Stimulated activated CD4-positive, alpha-beta T cell treated with anti-CD3 and anti-CD28 coated beads, TNF-alpha, amount 100 ng/mL, for 4 hours (primary cell): Measurements from ENCODE around the gene VWC2L.

ENCODE experiments used
- DNase-seq, 3 experiments: peaks; one replicate each; pipeline ENCODE4 v3.0.0-alpha.2; 2020; ENCODE audit warnings: low read depth in 3 of 3

Gene VWC2L

DNA sequence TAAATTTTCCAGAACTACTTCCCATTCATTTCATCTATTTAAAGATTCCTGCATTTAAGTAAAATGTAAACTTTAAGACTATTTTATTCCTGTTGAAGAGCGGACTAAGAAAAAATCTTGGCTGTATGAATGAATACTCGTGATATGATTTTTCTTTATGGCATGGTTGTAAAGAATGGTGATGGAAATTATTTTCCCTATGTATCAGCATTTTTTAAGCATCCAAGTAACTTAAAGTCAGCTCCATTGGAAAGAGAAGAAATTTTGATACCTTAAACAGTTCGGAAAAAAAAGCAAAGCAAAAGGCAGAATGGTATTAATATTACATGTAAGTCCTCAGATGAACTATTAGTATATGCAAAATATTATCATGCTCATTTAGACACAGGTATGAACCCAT lies 58.9 kb downstream of the VWC2L start:
- no peak for DNase-seq

DNA sequence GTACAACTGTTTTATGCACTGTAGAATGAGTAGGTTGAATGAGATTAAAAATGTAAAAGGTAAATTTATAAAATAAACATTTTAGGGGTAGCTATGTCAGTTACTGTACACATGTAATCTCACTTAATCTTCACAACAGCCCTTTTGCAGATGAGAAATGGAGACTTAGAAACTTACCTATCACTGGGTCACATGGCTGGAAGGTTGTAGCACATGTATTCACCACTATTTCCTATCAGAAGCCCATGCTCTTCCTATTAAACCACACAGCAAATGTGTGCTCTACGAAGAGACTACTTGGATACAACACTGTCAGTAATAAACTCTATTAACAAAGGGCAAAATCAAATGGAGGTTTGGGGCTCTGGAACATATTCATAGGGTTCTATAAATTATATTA lies 60.5 kb downstream of the VWC2L start:
- no peak for DNase-seq

DNA sequence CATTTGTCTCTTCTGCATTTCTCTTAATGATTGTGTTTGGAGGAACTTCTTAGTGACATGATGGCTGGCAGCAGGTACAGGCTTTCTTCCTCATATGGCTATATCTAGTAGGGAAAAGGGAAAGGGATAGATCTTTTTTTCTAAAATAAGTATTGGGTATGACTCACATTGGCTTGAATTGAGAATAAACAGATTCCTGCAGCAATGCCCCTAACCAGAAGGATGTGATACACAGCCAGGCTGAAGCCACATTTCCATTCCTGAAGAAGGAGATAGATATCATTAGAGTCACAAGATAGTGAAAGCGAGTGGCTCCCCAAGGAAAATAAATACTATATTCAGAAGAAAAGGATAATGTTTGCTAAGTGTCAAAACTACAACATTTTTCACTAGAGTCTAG lies 61.1 kb downstream of the VWC2L start:
- DNase-seq: no peak

DNA sequence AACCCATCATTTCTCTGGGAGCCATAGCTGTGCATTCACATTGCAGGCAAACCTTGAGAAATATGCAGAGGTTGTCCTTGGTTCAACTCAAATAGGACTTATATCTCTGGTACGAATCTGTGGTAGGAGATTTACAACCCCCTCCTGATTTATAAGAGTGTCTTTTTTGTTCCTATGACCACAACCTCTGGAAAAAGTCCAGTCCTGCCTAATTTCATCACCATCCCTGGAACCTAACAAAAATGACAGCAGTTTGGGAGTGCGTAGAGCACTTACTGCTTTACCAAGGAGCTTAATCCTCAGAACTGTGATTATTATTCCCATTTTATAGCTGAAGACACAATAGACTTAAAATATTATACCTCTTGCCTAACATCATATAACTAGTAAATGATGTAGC lies 66.5 kb downstream of the VWC2L start:
- no peak for DNase-seq

DNA sequence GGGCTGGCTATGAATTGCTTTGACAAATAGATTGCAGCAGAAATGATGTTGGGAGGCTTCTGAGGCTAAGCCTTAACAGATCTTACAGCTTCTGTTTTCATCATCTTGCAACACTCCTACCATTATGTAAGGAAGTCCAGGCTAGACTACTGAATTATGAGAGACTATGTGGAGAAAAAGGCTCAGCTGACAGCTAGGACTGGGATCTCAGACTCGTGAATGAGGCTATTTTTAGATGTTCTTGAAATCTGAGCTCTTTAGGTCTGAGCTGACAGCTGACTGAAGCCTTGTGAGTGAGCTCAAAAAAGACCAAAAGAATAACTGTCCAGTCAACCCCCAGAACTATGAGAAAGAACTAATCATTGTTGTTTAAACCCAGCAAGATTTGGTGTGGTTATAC lies 70.3 kb downstream of the VWC2L start:
- DNase-seq: no peak

DNA sequence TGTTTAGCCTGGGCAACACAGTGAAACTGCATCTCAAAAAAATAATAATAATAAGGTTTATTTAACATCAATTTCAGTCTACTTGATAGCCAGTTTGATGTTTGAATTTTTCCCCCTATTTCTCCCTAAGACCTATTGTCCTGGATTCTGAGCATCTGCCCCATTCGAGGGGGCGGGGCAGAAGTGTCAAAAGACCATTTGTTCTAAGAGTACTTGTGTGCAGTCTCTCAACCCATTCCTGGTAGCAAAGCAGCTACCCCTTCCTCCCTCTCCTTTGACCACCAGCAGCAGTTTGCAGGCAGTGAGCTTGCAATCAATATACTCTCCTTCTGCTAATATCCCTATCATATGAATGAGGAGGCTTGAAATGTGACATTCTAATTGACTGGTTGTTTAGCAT lies 71.9 kb downstream of the VWC2L start:
- no peak for DNase-seq

DNA sequence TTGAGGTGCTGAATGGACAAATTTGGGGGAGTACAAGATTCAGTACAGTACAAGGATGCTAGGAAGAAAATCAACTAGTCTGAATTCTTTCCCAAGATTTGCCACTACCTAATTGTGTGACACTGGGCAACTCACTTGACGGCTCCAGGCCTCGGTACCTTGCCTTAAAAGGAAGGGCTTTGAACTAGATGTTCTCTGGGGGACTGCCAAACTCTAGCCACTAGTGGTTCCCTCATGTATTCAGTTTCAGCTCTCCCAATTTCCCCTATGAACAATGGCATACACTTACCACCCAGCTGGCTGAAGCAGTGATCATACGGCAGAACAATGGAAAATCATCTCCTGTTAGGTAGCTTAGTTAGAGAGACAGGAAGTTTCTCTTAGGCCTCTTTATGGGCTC lies 73.4 kb downstream of the VWC2L start:
- no peak for DNase-seq

DNA sequence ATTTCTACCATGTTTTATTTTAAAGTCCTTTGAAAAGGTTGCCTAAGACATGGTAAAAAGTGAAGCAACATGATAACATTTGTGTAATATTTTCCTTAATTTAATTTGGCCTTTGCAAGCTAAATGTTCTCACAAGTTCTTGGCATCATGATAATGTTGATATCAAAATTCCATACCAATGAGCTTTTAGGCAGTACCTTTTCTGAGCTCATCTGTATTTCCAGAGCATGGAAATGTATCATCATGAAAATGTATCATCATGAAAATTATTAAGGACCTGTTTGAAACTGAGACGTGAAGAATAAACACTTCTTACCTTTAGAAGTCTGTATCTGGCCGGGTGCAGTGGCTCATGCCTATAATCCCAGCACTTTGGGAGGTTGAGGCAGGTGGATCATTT lies 73.8 kb downstream of the VWC2L start:
- DNase-seq: no peak

DNA sequence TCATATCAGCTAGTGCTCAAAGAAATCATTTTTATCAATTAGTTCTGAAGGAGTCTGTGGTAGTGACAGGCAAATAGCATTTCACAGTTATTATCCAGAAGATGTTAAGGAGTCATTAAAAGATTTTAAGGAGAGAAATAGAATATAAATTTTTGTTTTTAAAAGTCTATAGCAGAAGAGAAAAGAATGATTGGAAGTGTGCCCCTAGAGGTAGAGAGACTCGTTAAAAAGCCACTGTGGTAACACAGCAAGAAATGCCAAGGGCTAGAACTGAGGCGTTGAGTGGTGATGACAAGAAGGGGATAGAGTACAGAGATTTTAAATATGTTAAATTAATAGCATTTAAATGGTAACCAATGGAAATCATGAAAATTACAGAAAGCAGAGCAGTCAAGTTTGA lies 78.3 kb downstream of the VWC2L start:
- no peak for DNase-seq

DNA sequence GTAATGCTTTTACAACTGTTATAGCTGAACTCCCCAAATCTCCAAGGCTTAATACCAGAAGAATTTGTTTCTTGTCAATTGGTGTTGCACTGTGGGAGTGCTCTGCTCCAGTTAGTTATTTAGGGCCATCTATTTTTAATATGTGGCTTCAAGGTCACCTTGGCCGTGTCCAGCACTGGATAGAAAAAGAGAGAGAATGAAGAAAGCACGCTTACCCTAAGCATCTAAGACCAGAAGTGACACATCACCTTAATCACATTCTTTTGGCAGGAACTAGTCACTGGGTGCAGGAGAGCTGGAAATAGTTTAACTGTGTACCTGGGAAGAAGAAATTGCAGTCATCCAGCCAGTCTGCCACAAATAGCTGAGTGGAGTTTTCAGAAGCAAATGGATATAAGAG lies 78.8 kb downstream of the VWC2L start:
- no peak for DNase-seq

DNA sequence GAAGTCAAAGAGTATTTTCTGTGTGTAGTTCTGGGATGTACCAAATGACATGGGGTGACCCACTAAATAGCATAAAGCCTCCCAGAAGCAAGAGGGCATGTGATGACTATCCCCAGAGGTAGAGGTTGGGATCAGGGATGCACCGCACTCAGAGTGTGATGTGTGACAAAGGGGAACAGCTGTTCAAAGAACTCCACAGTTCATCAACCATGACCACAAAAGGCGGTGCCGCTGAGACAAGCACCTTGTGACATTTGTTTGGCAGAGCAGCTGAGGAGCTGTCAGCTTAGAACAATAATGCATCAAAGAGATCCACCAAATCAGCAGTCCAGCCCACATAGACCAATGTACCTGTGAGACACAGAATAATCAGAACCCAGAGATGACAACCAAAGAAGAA lies 81.3 kb downstream of the VWC2L start:
- no peak for DNase-seq

DNA sequence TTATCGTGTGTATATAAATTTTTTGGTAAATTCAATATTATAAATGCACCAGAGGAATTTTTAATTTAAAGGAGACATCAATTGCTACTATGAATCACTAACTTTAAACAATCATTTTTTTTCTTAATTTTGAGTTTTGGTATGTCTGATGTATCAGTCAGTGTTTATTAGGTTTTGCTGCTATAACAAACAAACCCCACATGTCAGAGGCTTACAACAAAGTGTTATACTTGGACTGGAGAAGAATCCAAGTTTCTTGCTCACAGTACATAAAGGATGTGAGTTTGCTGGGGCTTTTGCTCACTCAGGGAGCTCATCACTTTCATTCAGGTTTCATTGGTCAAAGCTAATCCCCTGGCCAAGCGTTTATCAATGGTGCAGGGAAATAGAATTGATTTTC lies 81.8 kb downstream of the VWC2L start:
- no peak for DNase-seq

DNA sequence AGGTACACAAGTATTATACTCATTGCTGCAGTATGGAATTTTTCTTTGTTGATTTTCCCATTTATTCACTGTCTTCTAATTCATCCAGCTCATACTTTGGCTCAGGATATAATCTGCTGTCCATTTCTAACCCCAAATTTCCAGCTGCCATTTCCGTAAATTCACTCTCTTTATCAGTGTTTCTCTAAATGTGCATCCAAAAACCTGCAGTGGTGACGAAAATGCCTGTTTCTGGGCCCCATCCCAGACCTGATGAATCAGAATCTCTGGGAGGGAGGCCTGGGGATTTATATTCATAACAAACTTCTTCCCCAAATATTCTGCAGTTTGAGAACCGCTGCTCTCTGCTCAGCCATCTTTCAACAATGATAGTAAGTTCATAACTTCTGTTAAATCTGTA lies 86.6 kb downstream of the VWC2L start:
- DNase-seq: no peak

DNA sequence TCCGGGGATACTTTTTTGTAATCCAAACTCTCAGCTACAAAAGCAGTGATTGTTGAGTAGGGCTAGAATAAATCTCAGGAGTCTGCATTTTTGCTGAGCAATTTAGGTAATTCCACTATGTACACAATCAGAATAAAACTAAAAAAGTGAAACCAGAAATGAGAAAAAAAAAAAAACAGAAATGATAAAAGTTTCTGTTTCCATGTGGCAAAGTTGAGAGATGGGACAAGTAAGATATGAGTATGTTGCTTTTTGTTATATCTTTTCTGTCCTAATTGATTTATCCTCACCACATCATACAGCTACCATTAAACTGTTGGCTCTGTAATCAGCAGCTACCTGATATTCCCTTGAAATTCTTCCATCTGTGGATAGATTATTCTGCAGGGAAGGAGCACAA lies 92.7 kb downstream of the VWC2L start:
- DNase-seq: no peak

DNA sequence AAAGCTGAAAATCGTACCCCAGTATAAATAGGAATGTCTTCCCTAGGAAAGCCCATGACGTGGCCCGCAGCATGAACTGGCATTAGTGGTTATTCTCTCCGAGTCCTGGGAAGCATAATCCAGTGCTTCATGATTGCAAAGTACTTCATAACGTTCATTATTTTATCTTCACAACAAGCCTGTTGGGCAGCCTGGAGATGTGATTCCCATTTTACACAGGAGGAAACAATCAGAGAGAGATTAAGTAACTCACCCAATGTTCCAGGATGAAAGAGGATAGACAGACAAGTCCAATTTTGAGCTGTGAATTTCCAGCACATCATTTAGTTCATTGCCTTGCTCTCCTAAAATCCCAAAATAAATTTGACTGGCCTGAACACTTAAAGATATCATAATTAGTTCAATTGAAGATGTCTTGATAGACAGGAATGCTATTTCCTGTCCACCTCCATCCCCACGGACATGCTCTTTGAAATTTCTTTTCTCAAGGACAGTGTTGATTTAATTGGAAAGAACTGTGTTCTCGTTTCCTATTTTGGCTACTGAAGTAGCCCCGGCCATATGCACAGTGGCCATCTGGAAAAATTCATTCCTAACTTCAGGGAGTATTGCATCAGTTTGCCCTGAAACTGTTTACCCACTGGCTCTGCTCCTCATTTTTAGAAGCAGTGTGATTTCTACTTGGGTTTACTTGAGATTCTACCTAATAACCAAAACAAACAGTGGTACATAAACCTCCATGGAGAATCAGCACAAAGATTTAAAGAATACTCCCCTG lies 93.9 kb downstream of the VWC2L start:
- DNase-seq: no peak

DNA sequence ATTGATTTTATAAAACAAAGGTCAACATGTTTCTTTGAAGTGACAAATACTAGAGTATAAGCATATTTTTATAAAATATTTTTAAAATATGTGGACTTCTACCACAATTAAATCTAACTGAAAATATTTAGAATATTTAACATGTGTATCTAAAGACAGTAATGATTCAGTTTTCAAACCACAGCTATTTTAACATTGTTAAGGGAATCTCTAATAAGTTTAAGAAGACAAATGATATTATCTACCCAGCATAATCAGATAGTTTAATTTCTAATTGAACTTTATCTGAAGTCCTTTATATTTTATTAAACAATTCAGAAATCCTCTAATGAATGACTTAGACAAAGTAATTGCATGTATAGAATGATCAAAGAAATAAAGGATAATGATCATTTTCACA lies 96.2 kb downstream of the VWC2L start:
- DNase-seq: no peak

DNA sequence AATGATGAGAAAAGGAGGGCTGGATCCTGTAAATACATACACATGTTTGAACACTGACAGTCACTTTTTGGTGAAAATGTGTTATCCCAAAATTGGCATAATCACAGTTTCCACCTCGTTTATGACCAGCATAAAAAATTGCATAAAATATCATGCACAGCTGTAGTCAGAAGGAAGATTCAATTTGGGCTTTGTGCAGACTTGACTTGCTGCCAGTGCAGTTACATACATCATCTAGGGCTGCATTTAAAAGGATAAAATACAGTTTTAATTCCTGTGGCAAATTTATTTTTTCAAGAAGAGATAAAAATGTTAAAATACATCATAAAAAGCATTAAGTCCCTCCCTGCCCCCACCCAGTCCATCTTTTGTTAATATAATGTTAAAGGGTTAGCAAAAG lies 103.8 kb downstream of the VWC2L start:
- no peak for DNase-seq

DNA sequence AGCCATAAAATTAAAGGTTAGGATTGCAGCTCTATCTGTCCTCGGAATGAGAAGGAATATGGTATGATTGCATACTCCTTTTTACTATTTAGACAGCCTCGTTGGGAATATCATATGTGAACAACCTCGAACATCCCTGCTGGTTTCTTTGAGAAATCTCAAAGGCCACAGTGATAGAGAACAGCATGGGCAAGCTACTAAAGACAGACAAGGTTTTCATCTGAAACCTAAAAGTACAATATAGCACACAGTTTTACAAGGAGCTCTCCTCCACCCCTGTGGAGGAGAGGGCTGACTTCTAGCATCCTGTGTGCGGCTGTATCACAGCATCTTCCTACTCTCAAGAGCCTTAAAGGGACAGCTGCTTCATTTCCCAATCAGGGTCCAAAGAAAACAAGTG lies 104.3 kb downstream of the VWC2L start:
- DNase-seq: no peak

DNA sequence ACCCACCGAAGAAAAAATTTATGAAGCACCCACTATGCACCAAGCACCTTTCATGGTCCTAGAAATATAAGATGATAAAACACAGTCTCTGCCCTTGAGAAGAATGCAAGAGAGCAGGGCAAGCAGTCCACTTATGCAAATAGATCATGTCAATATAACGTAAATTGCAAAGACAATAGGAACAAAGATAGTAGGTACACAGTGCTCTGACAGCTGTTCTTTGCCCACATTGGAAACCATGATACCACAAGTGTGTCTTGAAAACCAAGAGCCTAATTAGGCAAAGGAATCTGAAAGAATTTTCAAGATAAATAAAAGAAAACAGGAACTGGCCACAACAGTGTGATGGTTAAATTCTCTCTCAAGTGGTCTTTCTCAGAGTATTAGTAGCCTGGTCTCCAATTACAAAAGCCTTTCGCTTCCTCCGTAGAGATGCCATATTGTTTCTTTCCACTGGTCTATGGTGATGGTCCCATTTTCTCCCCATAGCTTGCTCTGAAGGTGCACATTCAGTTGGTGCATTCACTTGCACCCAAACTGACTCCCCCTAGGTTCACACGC lies 108.5 kb downstream of the VWC2L start:
- DNase-seq: no peak

DNA sequence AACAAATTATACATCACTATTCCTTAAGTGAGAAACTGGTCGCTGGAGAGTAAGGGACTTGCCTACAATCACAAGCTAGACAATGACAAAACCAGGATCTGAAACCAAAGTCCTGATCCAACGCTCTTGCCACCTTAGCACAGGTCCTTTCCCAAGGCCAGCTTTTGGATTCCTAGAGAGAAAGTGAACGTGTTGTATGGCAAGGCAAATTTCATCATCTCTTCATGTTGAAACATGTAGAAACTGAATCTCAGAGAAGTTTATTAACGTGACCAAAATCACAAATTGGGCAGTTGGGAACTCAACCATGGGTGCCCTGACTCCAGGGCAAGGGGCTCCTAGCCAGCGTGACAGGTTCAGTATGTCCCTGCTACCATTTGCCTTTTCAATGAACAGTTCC lies 118.2 kb downstream of the VWC2L start:
- DNase-seq: no peak

DNA sequence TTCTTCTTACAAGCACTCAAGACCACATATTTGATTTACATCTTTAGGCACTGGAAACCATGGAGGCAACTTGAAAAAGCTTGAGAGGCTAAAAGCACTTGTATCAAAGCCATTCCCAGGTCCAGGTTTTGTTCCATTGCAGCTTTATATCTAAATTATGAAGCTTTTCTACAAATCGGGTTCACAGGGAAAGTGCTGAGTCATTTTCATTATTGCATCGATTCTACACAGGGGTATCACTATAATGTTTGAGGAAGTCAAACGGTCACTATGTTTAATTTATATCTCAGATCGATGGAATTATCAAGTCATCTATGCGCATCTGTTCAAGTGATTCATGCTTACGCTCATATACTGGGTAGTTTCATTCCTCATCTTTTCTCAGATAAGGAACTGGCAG lies 118.7 kb downstream of the VWC2L start:
- DNase-seq: no peak

DNA sequence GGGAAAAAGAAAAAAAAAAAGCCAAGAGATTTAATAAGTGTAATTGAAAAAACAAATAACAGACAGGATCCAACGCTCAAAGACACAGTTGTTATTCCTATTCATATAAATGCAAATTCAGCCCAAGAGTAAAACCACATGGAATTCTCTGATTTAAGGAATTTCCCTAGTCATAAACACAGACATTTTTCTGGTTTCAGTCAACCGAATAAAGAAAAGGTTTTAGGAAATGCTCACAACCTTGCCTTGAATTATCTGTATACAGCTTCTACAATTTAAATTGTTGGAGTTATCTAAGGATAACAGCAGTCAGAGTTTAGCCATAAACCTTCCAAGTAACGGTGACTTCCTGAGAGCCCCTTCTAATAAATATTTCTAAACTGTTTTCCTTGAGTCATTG lies 122.7 kb downstream of the VWC2L start:
- DNase-seq: no peak

DNA sequence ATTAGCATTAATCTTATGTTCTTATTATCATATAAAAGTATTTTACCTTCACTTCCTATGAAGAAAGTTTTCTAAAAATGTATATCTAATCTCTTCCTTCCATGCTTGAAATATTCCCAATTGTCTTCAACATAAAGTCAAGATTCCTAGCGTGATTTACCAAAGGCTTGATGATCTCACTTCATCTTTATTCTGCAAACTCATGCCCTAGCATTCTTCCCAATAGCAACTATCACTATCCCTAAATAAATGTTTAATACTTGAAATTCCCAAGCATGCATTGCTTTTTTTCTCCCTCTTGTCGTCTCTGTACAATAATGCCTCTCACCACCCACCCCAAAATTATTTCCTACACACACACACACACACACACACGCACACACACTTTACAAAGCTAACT lies 125.8 kb downstream of the VWC2L start:
- DNase-seq: no peak

DNA sequence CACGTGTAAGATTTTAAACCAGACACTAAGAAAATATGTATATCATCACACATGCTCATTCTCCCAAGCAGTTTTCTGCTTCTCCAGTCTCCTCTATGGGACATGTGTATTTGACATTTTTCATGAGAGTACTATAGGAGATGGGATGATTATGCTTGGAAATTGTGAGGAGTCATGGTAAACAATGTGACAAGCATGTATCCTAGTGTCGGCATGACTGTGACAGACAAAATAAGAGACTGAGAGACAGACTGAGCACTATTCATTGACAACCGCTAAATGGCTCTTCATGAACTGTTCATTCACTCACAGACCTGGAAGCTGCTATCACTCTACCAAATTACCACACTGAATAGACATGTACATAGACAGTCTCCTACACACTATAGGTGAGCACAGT lies 127.1 kb downstream of the VWC2L start:
- no peak for DNase-seq
